Measurements from ENCODE around the gene ZNF891. TPM values are rescaled to one million over a fixed set of nuclear protein-coding genes. Genes with fewer than 3 reads are reported as not detected.
A peak's percentile ranks its signal among the peaks of the same experiment; 100 is the strongest.

Gene ZNF891
- total and polyA plus RNA-seq, 4 experiments from 2014 or later = 0.37 to 7.3 (median 3.5) TPM

GRCh38 chr12:133106253-133106652 lies 23.8 kb downstream of the ZNF891 start:
- peaks cover 69 to 72% of the 10 kb centered on the region in 2 donors for H3K36me3 Mint-ChIP-seq
- peaks cover 27% of the 10 kb centered on the region for H3K36me3 ChIP-seq (ENCODE audit: insufficient read depth, low read length)
- no peaks in the 10 kb centered on the region for H3K27me3 ChIP-seq (ENCODE audit: insufficient read depth, low read length)
- H3K27ac ChIP-seq (ENCODE audit: low read depth, low read length) = no peak overlapping the region
- H3K4me1 Mint-ChIP-seq = peaks cover 0 to 1% (median 0%) of the 10 kb centered on the region in 4 donors
- DNase-seq = no peak
- H3K27me3 Mint-ChIP-seq = no peaks in the 10 kb centered on the region
- H3K4me3 Mint-ChIP-seq = no peak overlapping the region
- no peak overlapping the region for H3K4me3 ChIP-seq (ENCODE audit: low read length in 2 of 2)
- peaks cover 9 to 89% of the 10 kb centered on the region in 2 donors for H3K9me3 ChIP-seq (ENCODE audit: control insufficient read depth in 1 of 2, low read length in 2 of 2)
- H3K4me1 ChIP-seq (ENCODE audit: insufficient read depth, low read length) = no peaks in the 10 kb centered on the region
- no peak overlapping the region for H3K27ac Mint-ChIP-seq
- H3K9me3 Mint-ChIP-seq = peaks cover 0 to 99% (median 93%) of the 10 kb centered on the region in 8 donors
- ChIA-PET POLR2A (ENCODE audit: partially characterized antibody) (interaction anchor here (1.1 kb wide), 1 partner anchor 87 kb away, joined by 3 read pairs; no protein-coding TSS in a partner anchor), CTCF (ENCODE audit: partially characterized antibody) (no interaction called here)
- intact Hi-C loops (cut with micrococcal nuclease) = no loop called here

GRCh38 chr12:133105620-133106019 lies 24.5 kb downstream of the ZNF891 start:
- peaks cover 29% of the 10 kb centered on the region for H3K36me3 ChIP-seq (ENCODE audit: insufficient read depth, low read length)
- POLR2A ChIA-PET (ENCODE audit: partially characterized antibody) = no interaction called here

GRCh38 chr12:133083345-133083744 lies 46.7 kb downstream of the ZNF891 start:
- intact Hi-C loops (cut with micrococcal nuclease) = loop anchor here (5.0 kb wide), 1 partner anchor 396 kb away; the partner anchor contains the start of genes POLE and PXMP2
- no peak for DNase-seq
- H3K27ac ChIP-seq (ENCODE audit: low read depth, low read length) = no peak overlapping the region
- no peaks in the 10 kb centered on the region for H3K27me3 ChIP-seq (ENCODE audit: insufficient read depth, low read length)
- Mint-ChIP-seq H3K9me3 (peaks cover 7 to 72% (median 68%) of the 10 kb centered on the region in 8 donors), H3K27ac (peak overlapping the region in 2 of 7 donors; percentile 48 to 78), H3K4me3 (peak overlapping the region in 2 of 8 donors; percentile 6 to 35), H3K36me3 (peaks cover 63% of the 10 kb centered on the region in 2 donors), H3K4me1 (peaks cover 0 to 10% (median 7%) of the 10 kb centered on the region in 4 donors), H3K27me3 (no peaks in the 10 kb centered on the region)
- ChIA-PET CTCF (ENCODE audit: partially characterized antibody) (no interaction called here), POLR2A (ENCODE audit: partially characterized antibody) (interaction anchor here (2.4 kb wide), 1 partner anchor 47 kb away, joined by 21 read pairs; the partner anchor contains the start of genes ZNF10 and ZNF891)
- H3K4me3 ChIP-seq (ENCODE audit: low read length in 2 of 2) = no peak overlapping the region
- peaks cover 49% of the 10 kb centered on the region for H3K36me3 ChIP-seq (ENCODE audit: insufficient read depth, low read length)
- peaks cover 13% of the 10 kb centered on the region for H3K4me1 ChIP-seq (ENCODE audit: insufficient read depth, low read length)
- peaks cover 23 to 35% of the 10 kb centered on the region in 2 donors for H3K9me3 ChIP-seq (ENCODE audit: control insufficient read depth in 1 of 2, low read length in 2 of 2)

More at GRCh38 chr12:133105620-133106019, 24.5 kb downstream of the ZNF891 start:
- Histone ChIP-seq H3K4me3 (ENCODE audit: low read length in 2 of 2) (no peak overlapping the region), H3K4me1 (ENCODE audit: insufficient read depth, low read length) (no peaks in the 10 kb centered on the region), H3K9me3 (ENCODE audit: control insufficient read depth in 1 of 2, low read length in 2 of 2) (peaks cover 14 to 91% of the 10 kb centered on the region in 2 donors), H3K27ac (ENCODE audit: low read depth, low read length) (no peak overlapping the region), H3K27me3 (ENCODE audit: insufficient read depth, low read length) (no peaks in the 10 kb centered on the region)
- H3K4me1 Mint-ChIP-seq = peaks cover 0 to 1% (median 0%) of the 10 kb centered on the region in 4 donors
- no peak for DNase-seq
- no peaks in the 10 kb centered on the region for H3K27me3 Mint-ChIP-seq
- no peak overlapping the region for H3K27ac Mint-ChIP-seq
- H3K36me3 Mint-ChIP-seq = peaks cover 72 to 78% of the 10 kb centered on the region in 2 donors
- CTCF ChIA-PET (ENCODE audit: partially characterized antibody) = no interaction called here
- intact Hi-C loops (cut with micrococcal nuclease) = no loop called here
- no peak overlapping the region for H3K4me3 Mint-ChIP-seq
- peaks cover 0 to 99% (median 93%) of the 10 kb centered on the region in 8 donors for H3K9me3 Mint-ChIP-seq

GRCh38 chr12:133081159-133081780 lies 48.8 kb downstream of the ZNF891 start:
- Histone ChIP-seq H3K4me1 (ENCODE audit: insufficient read depth, low read length) (peaks cover 13% of the 10 kb centered on the region), H3K36me3 (ENCODE audit: insufficient read depth, low read length) (peaks cover 42% of the 10 kb centered on the region), H3K27me3 (ENCODE audit: insufficient read depth, low read length) (no peaks in the 10 kb centered on the region), H3K4me3 (ENCODE audit: low read length in 2 of 2) (peak overlapping the region; percentile 54 to 76), H3K9me3 (ENCODE audit: control insufficient read depth in 1 of 2, low read length in 2 of 2) (peaks cover 23 to 32% of the 10 kb centered on the region in 2 donors), H3K27ac (ENCODE audit: low read depth, low read length) (peak overlapping the region; percentile 100)
- ChIA-PET CTCF (ENCODE audit: partially characterized antibody) (interaction anchor here (1.3 to 3.3 kb wide), 2 partner anchors 98 to 101 kb away, joined by 4 to 20 read pairs; partner anchors contain the start of gene ZNF268), POLR2A (ENCODE audit: partially characterized antibody) (interaction anchor here (1.1 to 2.6 kb wide), 6 partner anchors 11 to 100 kb away, joined by 3 to 28 read pairs (median 15); partner anchors contain the start of genes ZNF10, ZNF26, ZNF268 and ZNF84)
- Mint-ChIP-seq H3K4me1 (peaks cover 0 to 10% (median 5%) of the 10 kb centered on the region in 4 donors), H3K4me3 (peak overlapping the region in 1 of 8 donors; percentile 17), H3K9me3 (peaks cover 4 to 75% (median 69%) of the 10 kb centered on the region in 8 donors), H3K36me3 (peaks cover 55 to 58% of the 10 kb centered on the region in 2 donors), H3K27me3 (no peaks in the 10 kb centered on the region), H3K27ac (no peak overlapping the region)
- peak in 1 of 5 donors; percentile 29 for DNase-seq
- intact Hi-C loops (cut with micrococcal nuclease) = loop anchor here (5.0 kb wide), 1 partner anchor 394 kb away; the partner anchor contains the start of genes POLE and PXMP2

GRCh38 chr12:133080368-133081158 lies 49.5 kb downstream of the ZNF891 start, which contains the start of gene ZNF140:
Gene ZNF140 (plus strand): TSS chr12:133080923. CDS start chr12:133081321, 398 bp downstream.
- Mint-ChIP-seq H3K27ac (no peak within 1 kb of the TSS), H3K4me1 (peaks cover 0 to 10% (median 5%) of the 10 kb centered on the region in 4 donors), H3K36me3 (peaks cover 49 to 52% of the 10 kb centered on the region in 2 donors), H3K9me3 (peaks cover 4 to 76% (median 68%) of the 10 kb centered on the region in 8 donors), H3K27me3 (no peaks in the 10 kb centered on the region), H3K4me3 (peak within 1 kb of the TSS in 1 of 8 donors; percentile 17)
- peaks cover 35% of the 10 kb centered on the region for H3K36me3 ChIP-seq (ENCODE audit: insufficient read depth, low read length)
- ChIA-PET POLR2A (ENCODE audit: partially characterized antibody) (interaction anchor here (0.7 to 2.6 kb wide), 17 partner anchors 8 to 320 kb away, joined by 3 to 33 read pairs (median 5); partner anchors contain the start of genes CHFR, GOLGA3, ZNF10 and ZNF26), CTCF (ENCODE audit: partially characterized antibody) (interaction anchor here (0.7 to 3.3 kb wide), 4 partner anchors 49 to 175 kb away, joined by 4 to 20 read pairs (median 4); partner anchors contain the start of genes ZNF10, ZNF268 and ZNF891)
- no peaks in the 10 kb centered on the region for H3K27me3 ChIP-seq (ENCODE audit: insufficient read depth, low read length)
- H3K27ac ChIP-seq (ENCODE audit: low read depth, low read length) = peak within 1 kb of the TSS; percentile 100
- peaks cover 23 to 32% of the 10 kb centered on the region in 2 donors for H3K9me3 ChIP-seq (ENCODE audit: control insufficient read depth in 1 of 2, low read length in 2 of 2)
- DNase-seq = peak; percentile 95 to 98 (median 97)
- peak within 1 kb of the TSS; percentile 59 to 76 for H3K4me3 ChIP-seq (ENCODE audit: low read length in 2 of 2)
- H3K4me1 ChIP-seq (ENCODE audit: insufficient read depth, low read length) = peaks cover 13% of the 10 kb centered on the region
- intact Hi-C loops (cut with micrococcal nuclease) = loop anchor here (1.0 to 5.0 kb wide), 9 partner anchors 43 to 393 kb away; partner anchors contain the start of genes ANKLE2, CHFR, POLE and PXMP2

GRCh38 chr12:133080026-133080367 lies 50.1 kb downstream of the ZNF891 start:
- DNase-seq = peak in 3 of 5 donors; percentile 97 to 99 (median 98)
- peaks cover 46% of the 10 kb centered on the region in 2 donors for H3K36me3 Mint-ChIP-seq
- Histone ChIP-seq H3K4me1 (ENCODE audit: insufficient read depth, low read length) (peaks cover 13% of the 10 kb centered on the region), H3K9me3 (ENCODE audit: control insufficient read depth in 1 of 2, low read length in 2 of 2) (peaks cover 23 to 34% of the 10 kb centered on the region in 2 donors), H3K27me3 (ENCODE audit: insufficient read depth, low read length) (no peaks in the 10 kb centered on the region), H3K4me3 (ENCODE audit: low read length in 2 of 2) (peak overlapping the region; percentile 59 to 76), H3K27ac (ENCODE audit: low read depth, low read length) (peak overlapping the region; percentile 100), H3K36me3 (ENCODE audit: insufficient read depth, low read length) (peaks cover 30% of the 10 kb centered on the region)
- ChIA-PET POLR2A (ENCODE audit: partially characterized antibody) (interaction anchor here (0.7 to 2.6 kb wide), 15 partner anchors 9 to 319 kb away, joined by 3 to 33 read pairs (median 5); partner anchors contain the start of genes CHFR, GOLGA3, ZNF10 and ZNF26), CTCF (ENCODE audit: partially characterized antibody) (interaction anchor here (0.7 to 3.3 kb wide), 4 partner anchors 50 to 174 kb away, joined by 4 to 20 read pairs (median 4); partner anchors contain the start of genes ZNF10, ZNF268 and ZNF891)
- intact Hi-C loops (cut with micrococcal nuclease) = loop anchor here (1.0 to 5.0 kb wide), 9 partner anchors 43 to 393 kb away; partner anchors contain the start of genes ANKLE2, CHFR, POLE and PXMP2
- H3K4me1 Mint-ChIP-seq = peaks cover 0 to 10% (median 5%) of the 10 kb centered on the region in 4 donors
- H3K27ac Mint-ChIP-seq = no peak overlapping the region
- no peaks in the 10 kb centered on the region for H3K27me3 Mint-ChIP-seq
- H3K9me3 Mint-ChIP-seq = peaks cover 4 to 76% (median 67%) of the 10 kb centered on the region in 8 donors
- no peak overlapping the region for H3K4me3 Mint-ChIP-seq
